Right hindlimb (tissue), 1 donor: ENCODE results near the gene CD302.
"Not testable (repeated sequence)": the region's sequence is repeated elsewhere in the genome, so short reads cannot be mapped to it uniquely, and the experiment has no call there.

ENCODE experiments used
- DNase-seq: peaks from one replicate; pipeline ENCODE4 v3.0.0-alpha.2; 2018

CD302 gene

GRCh38 chr2:159745237-159745636 lies 52.8 kb downstream of the CD302 start:
- not testable (repeated sequence) for DNase-seq

GRCh38 chr2:159744363-159744762 lies 53.6 kb downstream of the CD302 start:
- no peak for DNase-seq

- no peak for DNase-seq
Measured at GRCh38 chr2:159742846-159743245, 55.2 kb downstream of the CD302 start.

GRCh38 chr2:159738509-159739390 lies 59.3 kb downstream of the CD302 start:
- peak; percentile 39 for DNase-seq

- DNase-seq, result no peak
Measured at GRCh38 chr2:159737917-159738296, 60.1 kb downstream of the CD302 start.

DNA sequence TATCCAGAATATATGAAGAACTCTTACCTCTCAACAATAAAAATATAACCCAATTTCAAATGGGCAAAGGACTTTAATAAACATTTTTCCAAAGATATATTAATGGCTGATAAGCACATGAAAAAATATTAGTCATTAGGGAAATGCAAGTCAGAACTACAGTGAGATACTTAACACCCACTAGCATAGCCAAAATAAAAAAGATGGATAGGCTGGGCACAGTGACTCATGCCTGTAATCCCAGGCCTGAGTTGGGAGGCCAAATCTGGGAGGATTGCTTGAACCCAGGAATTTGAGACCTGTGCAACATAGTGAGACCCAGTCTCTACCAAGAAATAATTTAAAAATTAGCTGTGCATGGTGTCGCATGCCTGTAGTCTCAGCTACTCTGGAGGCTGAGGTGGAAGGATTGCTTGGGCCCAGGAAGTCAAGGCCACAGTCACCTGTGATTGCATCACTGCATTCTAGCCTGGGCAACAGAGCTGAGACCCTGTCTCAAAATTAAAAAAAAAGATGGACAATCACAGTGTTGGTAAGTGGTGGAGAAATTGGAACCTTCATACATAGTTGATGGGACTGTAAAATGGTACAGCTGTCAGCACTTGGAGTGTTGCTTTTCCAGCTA lies 60.6 kb downstream of the CD302 start:
- DNase-seq, result no peak

- DNase-seq, result no peak
Measured at GRCh38 chr2:159736048-159736447, 62.0 kb downstream of the CD302 start.

GRCh38 chr2:159735648-159736047 lies 62.4 kb downstream of the CD302 start:
- DNase-seq, result no peak

DNA sequence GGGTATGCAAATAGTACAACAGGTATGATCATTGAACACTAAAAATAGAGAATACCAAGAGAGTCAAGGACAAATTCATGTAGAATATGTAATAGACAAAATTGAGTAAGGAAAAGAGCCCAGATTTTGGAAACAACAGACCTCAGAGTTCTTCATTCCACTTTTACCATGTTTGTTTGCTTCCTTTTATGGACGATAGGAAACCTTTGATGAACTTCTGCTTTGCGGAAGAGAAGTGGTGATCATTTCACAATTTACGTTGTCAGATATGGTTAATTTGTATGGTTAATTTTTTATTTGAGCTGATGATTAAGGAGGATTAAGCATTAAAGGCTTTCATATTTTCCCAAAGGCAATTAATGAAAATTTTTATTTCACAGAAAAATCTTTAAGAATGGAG lies 69.4 kb downstream of the CD302 start:
- no peak for DNase-seq

DNA sequence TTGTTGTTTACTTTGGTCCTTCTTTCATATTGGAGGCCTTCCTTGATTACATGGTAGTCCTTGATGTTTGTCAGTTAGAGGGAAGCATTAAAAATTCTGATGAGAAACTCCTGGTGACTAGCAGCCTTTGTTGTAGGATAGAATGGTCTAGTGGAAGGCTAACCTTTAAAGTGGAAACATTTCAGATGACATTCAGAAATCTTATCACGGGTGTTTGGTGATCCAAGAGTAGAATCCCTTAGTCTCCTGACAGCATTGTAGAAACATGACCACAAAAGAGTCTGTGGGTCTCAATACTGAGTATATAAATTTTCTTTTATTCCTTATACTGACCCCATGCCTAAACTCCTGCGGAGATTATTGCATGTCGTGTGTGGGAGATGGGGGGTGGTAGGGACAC lies 72.3 kb downstream of the CD302 start:
- DNase-seq, result no peak

DNA sequence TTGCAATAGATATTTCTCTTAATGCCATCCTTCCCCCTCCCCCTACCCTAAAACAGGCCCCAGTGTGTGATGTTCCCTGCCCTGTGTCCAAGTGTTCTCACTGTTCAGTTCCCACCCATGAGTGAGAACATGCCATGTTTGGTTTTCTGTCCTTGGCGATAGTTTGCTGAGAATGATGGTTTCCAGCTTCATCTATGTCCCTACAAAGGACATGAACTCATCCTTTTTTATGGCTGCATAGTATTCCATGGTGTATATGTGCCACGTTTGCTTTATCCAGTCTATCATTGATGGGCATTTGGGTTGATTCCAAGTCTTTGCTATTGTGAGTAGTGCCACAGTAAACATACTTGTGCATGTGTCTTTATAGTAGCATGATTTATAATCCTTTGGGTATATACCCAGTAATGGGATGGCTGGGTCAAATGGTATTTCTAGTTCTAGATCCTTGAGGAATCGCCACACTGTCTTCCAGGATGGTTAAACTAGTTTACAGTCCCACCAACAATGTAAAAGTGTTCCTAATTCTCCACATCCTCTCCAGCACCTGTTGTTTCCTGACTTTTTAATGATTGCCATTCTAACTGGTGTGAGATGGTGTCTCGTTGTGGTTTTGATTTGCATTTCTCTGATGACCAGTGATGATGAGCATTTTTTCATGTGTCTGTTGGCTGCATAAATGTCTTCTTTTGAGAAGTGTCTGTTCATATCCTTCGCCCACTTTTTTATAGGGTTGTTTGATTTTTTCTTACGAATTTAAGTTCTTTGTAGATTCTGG lies 73.0 kb downstream of the CD302 start:
- DNase-seq, result not testable (repeated sequence)

GRCh38 chr2:159722580-159722979 lies 75.4 kb downstream of the CD302 start:
- no peak for DNase-seq

- DNase-seq, result no peak
Measured at GRCh38 chr2:159720676-159721075, 77.3 kb downstream of the CD302 start.
